ENCODE data around the gene MNDA.

MNDA gene

GRCh38 chr1:158830074-158830677 lies 975 bp upstream of the MNDA start:
- TF ChIP-seq CTCF (IDR thresholded peaks at IDR 0.05; ENCODE audit: extremely low read depth, insufficient read depth, missing control alignments) = no peak

DNA sequence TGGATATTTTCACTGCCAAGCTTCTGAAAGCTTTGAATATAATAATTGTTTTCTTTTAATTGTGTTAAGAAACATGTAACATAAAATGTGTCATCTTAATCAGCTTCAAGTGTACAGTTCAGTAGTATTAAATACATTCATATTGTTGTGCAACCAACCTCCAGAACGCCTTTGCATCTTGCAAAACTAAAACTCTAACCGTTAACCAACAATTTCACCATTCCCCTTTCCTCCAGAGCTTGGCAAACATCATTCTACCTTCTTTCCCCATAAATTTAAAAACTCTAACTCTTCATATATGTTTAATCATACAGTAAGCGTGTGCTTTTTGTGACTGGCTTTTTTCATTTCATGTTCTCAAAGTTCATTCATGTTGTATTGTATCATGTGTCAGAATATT lies 2.1 kb downstream of the MNDA start:
- in situ Hi-C loops (cut with MboI; ENCODE audit: low pct_unique_long_range_greater_than_20kb, low sequenced_read_pairs, unreplicated experiment) = no loop called here
- no peak for TF ChIP-seq CTCF (IDR thresholded peaks at IDR 0.05; ENCODE audit: extremely low read depth, insufficient read depth, missing control alignments)
- DNase-seq (ENCODE audit: low spot score) = no peak

More at GRCh38 chr1:158830074-158830677, 975 bp upstream of the MNDA start:
- in situ Hi-C loops (cut with MboI; ENCODE audit: low pct_unique_long_range_greater_than_20kb, low sequenced_read_pairs, unreplicated experiment) = no loop called here
- DNase-seq (ENCODE audit: low spot score) = peak; percentile 28

DNA sequence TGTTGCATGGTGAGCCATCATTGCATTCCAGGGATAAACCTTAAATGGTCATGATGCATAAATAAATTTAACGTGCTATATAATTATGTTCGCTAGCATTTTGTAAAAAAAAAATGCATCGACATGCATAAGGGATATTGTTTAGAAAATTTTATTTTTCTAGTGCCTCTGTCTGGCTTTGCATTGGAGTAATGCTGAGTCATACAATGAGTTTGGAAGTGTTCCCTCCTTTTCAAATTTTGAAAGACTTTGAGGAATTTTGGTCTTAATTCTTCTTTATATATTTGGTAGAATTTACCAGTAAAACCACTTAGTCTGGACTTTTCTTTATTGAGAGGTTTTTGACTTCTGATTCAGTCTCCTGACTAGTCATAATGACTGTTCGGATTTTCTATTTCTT lies 4.9 kb downstream of the MNDA start:
- no peak for DNase-seq (ENCODE audit: low spot score)
- in situ Hi-C loops (cut with MboI; ENCODE audit: low pct_unique_long_range_greater_than_20kb, low sequenced_read_pairs, unreplicated experiment) = no loop called here
- no peak for TF ChIP-seq CTCF (IDR thresholded peaks at IDR 0.05; ENCODE audit: extremely low read depth, insufficient read depth, missing control alignments)

- DNase-seq (ENCODE audit: low spot score) = no peak
- TF ChIP-seq CTCF (IDR thresholded peaks at IDR 0.05; ENCODE audit: extremely low read depth, insufficient read depth, missing control alignments) = no peak
- in situ Hi-C loops (cut with MboI; ENCODE audit: low pct_unique_long_range_greater_than_20kb, low sequenced_read_pairs, unreplicated experiment) = no loop called here
Observed at GRCh38 chr1:158838660-158839059, 7.5 kb downstream of the MNDA start.

GRCh38 chr1:158839566-158839965 lies 8.4 kb downstream of the MNDA start:
- TF ChIP-seq CTCF (IDR thresholded peaks at IDR 0.05; ENCODE audit: extremely low read depth, insufficient read depth, missing control alignments) = no peak
- in situ Hi-C loops (cut with MboI; ENCODE audit: low pct_unique_long_range_greater_than_20kb, low sequenced_read_pairs, unreplicated experiment) = no loop called here
- DNase-seq (ENCODE audit: low spot score) = no peak

GRCh38 chr1:158840236-158840635 lies 9.1 kb downstream of the MNDA start:
- DNase-seq (ENCODE audit: low spot score) = no peak
- in situ Hi-C loops (cut with MboI; ENCODE audit: low pct_unique_long_range_greater_than_20kb, low sequenced_read_pairs, unreplicated experiment) = no loop called here
- no peak for TF ChIP-seq CTCF (IDR thresholded peaks at IDR 0.05; ENCODE audit: extremely low read depth, insufficient read depth, missing control alignments)
